H1 (cell line): Measurements from ENCODE around the gene RNF4.

Experiments
- ATF2 ChIP-seq: IDR thresholded peaks from 2 replicates; pipeline ENCODE4 v1.6.1; 2012; ENCODE audit warnings: low read length, inconsistent platforms
- CEBPB ChIP-seq: IDR thresholded peaks from 2 replicates; pipeline ENCODE4 v1.6.1; 2012; ENCODE audit warnings: low read depth, low read length
- CHD2 ChIP-seq: IDR thresholded peaks from 2 replicates; pipeline ENCODE4 v1.6.1; 2012; ENCODE audit warnings: low read length, improper control_type of control experiment
- CTCF ChIP-seq, 3 experiments: IDR thresholded peaks; 1 replicate in 2 of 3; 2 replicates in 1 of 3; pipeline versions ENCODE4 v1.5.1 to v1.6.1; 2011; ENCODE audit warnings: low read length in 3 of 3, mild to moderate bottlenecking in 3 of 3, inconsistent platforms in 2 of 3, low read depth in 1 of 3, moderate library complexity in 1 of 3; ENCODE audit not compliant: insufficient read depth in 1 of 3; ENCODE audit errors: control extremely low read depth in 1 of 3
- E2F6 ChIP-seq: IDR thresholded peaks from 2 replicates; pipeline ENCODE4 v1.6.1; 2012; ENCODE audit warnings: inconsistent platforms
- EZH2 ChIP-seq: fragments of 200-600 bp; sonication (generic); IDR thresholded peaks from 2 replicates; pipeline ENCODE4 v1.7.1; 2012; ENCODE audit warnings: low read depth, mild to moderate bottlenecking, moderate library complexity, low read length, inconsistent platforms; ENCODE audit not compliant: severe bottlenecking
- NRF1 ChIP-seq: IDR thresholded peaks from 2 replicates; pipeline ENCODE4 v1.6.1; 2011; ENCODE audit warnings: mild to moderate bottlenecking, low read depth, low read length, improper control_type of control experiment
- POLR2AphosphoS5 ChIP-seq: IDR thresholded peaks from 2 replicates; pipeline ENCODE4 v1.6.1; 2011; ENCODE audit warnings: low read depth, low read length
- SIN3A ChIP-seq, 2 experiments: IDR thresholded peaks in 1 of 2; conservative IDR thresholded peaks in 1 of 2; 2 replicates each; pipeline ENCODE4 v1.6.1; 2011 to 2012; ENCODE audit warnings: low read length in 2 of 2, improper control_type of control experiment in 1 of 2, low read depth in 1 of 2, mild to moderate bottlenecking in 1 of 2
- SP4 ChIP-seq: IDR thresholded peaks from 2 replicates; pipeline ENCODE4 v1.6.1; 2012; ENCODE audit warnings: low read length, inconsistent platforms
- SRF ChIP-seq: IDR thresholded peaks from 2 replicates; pipeline ENCODE4 v1.6.1; 2011; ENCODE audit warnings: mild to moderate bottlenecking, low read depth, low read length, moderate library complexity
- ZNF274 ChIP-seq: IDR thresholded peaks from 2 replicates; pipeline ENCODE4 v1.7.0; 2012; ENCODE audit warnings: low read length, borderline replicate concordance; ENCODE audit errors: extremely low read depth

- TF ChIP-seq NRF1 (no peak), SP4 (no peak), SIN3A (conservative IDR thresholded peaks at IDR 0.05 in 1 of 2, IDR thresholded peaks at IDR 0.05 in 1 of 2; ENCODE audit: low read depth in 1 of 2, low read length in 2 of 2) (no peak), EZH2 (no peak), CTCF (IDR thresholded peaks at IDR 0.05; ENCODE audit: control extremely low read depth in 1 of 3, insufficient read depth in 1 of 3, low read depth in 1 of 3, low read length in 3 of 3) (no peak), POLR2AphosphoS5 (no peak), ZNF274 (no peak), CEBPB (no peak), CHD2 (no peak), SRF (no peak), ATF2 (no peak), E2F6 (no peak)
Measured at GRCh38 chr4:2472187-2472586, 3.3 kb downstream of the RNF4 start.
